DND-41 (cell line): Measurements from ENCODE around the gene SYNE1.

Experiments used
- ATAC-seq: fragments of 200-7000 bp; cut with Tn5 transposase; 3 replicates; pipeline ENCODE4 v1.9.1; 2021; ENCODE audit warnings: low read depth; ENCODE audit not compliant: insufficient read depth
- DNase-seq: peaks from one replicate; pipeline ENCODE4 v3.0.0-alpha.2; 2020
- H2AFZ ChIP-seq: 2 replicates; pipeline ENCODE4 v1.6.0; 2012; ENCODE audit warnings: low read depth, low read length
- H3K27ac ChIP-seq: 2 replicates; pipeline ENCODE4 v1.5.1; 2012; ENCODE audit warnings: low read length, inconsistent platforms
- H3K27me3 ChIP-seq: fragments of 200-600 bp; sonication (generic); 2 replicates; pipeline ENCODE4 v1.6.0; 2012; ENCODE audit warnings: low read length, mild to moderate bottlenecking, inconsistent platforms; ENCODE audit not compliant: insufficient read depth, poor library complexity
- H3K36me3 ChIP-seq: 2 replicates; pipeline ENCODE4 v1.5.1; 2012; ENCODE audit warnings: low read length, inconsistent platforms; ENCODE audit not compliant: insufficient read depth
- H3K4me1 ChIP-seq: 2 replicates; pipeline ENCODE4 v1.5.1; 2012; ENCODE audit warnings: mild to moderate bottlenecking, low read length; ENCODE audit not compliant: insufficient read depth
- H3K4me2 ChIP-seq: 2 replicates; pipeline ENCODE4 v1.6.0; 2012; ENCODE audit warnings: mild to moderate bottlenecking, moderate library complexity, low read length, inconsistent platforms; ENCODE audit not compliant: insufficient read depth
- H3K4me3 ChIP-seq, 2 experiments: fragments of 200-600 bp in 1 of 2; shearing (Covaris generic) in 1 of 2; 2 replicates each; pipeline ENCODE4 v1.5.1; 2012 to 2016; ENCODE audit warnings: inconsistent platforms in 2 of 2, low read length in 2 of 2, mild to moderate bottlenecking in 2 of 2, low read depth in 1 of 2, moderate library complexity in 1 of 2
- H3K79me2 ChIP-seq: 2 replicates; pipeline ENCODE4 v1.6.0; 2012; ENCODE audit warnings: low read length, inconsistent platforms; ENCODE audit not compliant: insufficient read depth
- H3K9ac ChIP-seq: 2 replicates; pipeline ENCODE4 v1.6.0; 2012; ENCODE audit warnings: low read depth, mild to moderate bottlenecking, inconsistent platforms, low read length, moderate library complexity
- H3K9me3 ChIP-seq: 2 replicates; pipeline ENCODE4 v1.5.1; 2012; ENCODE audit warnings: low read length, moderate library complexity, mild to moderate bottlenecking, inconsistent platforms; ENCODE audit not compliant: insufficient read depth, severe bottlenecking
- H4K20me1 ChIP-seq: 2 replicates; pipeline ENCODE4 v1.6.0; 2012; ENCODE audit warnings: low read length; ENCODE audit not compliant: insufficient read depth
- EZH2 ChIP-seq: IDR thresholded peaks from 3 replicates; pipeline ENCODE4 v1.6.1; 2012; ENCODE audit warnings: borderline replicate concordance, low read depth, mild to moderate bottlenecking, moderate library complexity, low read length, inconsistent platforms; ENCODE audit not compliant: severe bottlenecking
- TF ChIP-seq, protein P1 (sequence below): IDR thresholded peaks from 2 replicates; pipeline ENCODE4 v1.5.1; 2012; ENCODE audit warnings: borderline replicate concordance, low read length, moderate library complexity, mild to moderate bottlenecking; ENCODE audit not compliant: poor library complexity, severe bottlenecking; ENCODE audit errors: extremely low read depth

SYNE1 gene

DNA sequence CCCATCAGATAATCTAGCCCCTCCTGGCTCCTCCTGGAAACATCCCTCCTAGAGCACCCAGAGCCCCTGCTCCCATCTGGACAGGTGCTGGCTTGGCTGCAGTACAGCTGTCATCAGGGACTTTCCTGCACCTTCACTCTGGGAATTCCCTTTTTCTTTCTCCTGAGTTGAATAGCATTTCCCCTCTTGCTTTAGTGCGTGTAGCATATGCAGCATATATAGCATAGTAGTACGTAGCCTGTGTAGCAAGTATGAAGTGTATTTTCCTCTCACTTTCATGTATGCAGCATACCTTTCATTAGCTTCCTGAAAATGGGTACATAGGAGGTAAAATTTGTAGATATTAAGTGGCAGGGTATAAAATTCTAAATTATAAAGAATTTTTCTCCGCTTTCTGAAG, 476.8 kb downstream of the SYNE1 start:
- DNase-seq (no peak), ATAC-seq (no peak)
- no peak overlapping the region for H3K27ac ChIP-seq
- H3K4me2 ChIP-seq = no peak overlapping the region
- no peaks in the 10 kb centered on the region for H3K4me1 ChIP-seq
- no peak overlapping the region for H3K4me3 ChIP-seq
- no peaks in the 10 kb centered on the region for H3K9me3 ChIP-seq
- H4K20me1 ChIP-seq = no peaks in the 10 kb centered on the region
- TF ChIP-seq, protein P1, sequence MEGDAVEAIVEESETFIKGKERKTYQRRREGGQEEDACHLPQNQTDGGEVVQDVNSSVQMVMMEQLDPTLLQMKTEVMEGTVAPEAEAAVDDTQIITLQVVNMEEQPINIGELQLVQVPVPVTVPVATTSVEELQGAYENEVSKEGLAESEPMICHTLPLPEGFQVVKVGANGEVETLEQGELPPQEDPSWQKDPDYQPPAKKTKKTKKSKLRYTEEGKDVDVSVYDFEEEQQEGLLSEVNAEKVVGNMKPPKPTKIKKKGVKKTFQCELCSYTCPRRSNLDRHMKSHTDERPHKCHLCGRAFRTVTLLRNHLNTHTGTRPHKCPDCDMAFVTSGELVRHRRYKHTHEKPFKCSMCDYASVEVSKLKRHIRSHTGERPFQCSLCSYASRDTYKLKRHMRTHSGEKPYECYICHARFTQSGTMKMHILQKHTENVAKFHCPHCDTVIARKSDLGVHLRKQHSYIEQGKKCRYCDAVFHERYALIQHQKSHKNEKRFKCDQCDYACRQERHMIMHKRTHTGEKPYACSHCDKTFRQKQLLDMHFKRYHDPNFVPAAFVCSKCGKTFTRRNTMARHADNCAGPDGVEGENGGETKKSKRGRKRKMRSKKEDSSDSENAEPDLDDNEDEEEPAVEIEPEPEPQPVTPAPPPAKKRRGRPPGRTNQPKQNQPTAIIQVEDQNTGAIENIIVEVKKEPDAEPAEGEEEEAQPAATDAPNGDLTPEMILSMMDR = no peak
- TF ChIP-seq EZH2 = no peak
- no peak overlapping the region for H3K9ac ChIP-seq
- peaks cover 5% of the 10 kb centered on the region; the same call in 1 of the 2 replicates for H3K36me3 ChIP-seq
- H3K27me3 ChIP-seq = no peaks in the 10 kb centered on the region
- H2AFZ ChIP-seq = no peak overlapping the region
- no peaks in the 10 kb centered on the region for H3K79me2 ChIP-seq

DNA sequence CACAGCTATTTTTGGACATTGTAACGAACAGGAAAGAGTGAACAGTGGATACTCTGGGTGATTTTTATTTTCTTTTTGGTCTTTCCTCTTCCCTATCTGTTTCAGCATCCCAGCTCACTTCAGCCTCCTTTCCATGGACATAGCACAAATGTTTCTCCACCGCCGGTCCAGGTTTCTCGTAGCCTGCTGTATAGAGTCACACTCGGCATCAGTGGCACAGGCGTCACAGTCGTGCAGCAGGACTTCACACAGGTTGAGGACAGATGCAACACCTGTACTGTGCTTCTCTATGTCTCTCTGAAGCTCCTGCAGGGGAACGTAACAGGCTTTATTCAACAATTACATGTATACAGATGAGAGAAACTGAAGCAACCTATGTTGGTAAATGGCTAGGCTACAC, 481.4 kb downstream of the SYNE1 start:
- no peak for ATAC-seq
- Histone ChIP-seq H2AFZ (no peak overlapping the region), H4K20me1 (no peaks in the 10 kb centered on the region), H3K9me3 (no peaks in the 10 kb centered on the region), H3K4me3 (no peak overlapping the region), H3K4me2 (no peak overlapping the region), H3K27ac (no peak overlapping the region), H3K4me1 (no peaks in the 10 kb centered on the region), H3K9ac (no peak overlapping the region), H3K27me3 (no peaks in the 10 kb centered on the region), H3K36me3 (peaks cover 22% of the 10 kb centered on the region), H3K79me2 (no peaks in the 10 kb centered on the region)
- no peak for DNase-seq
- TF ChIP-seq EZH2 = no peak
- TF ChIP-seq, protein P1 = no peak

- H3K9ac ChIP-seq = no peak overlapping the region
- no peaks in the 10 kb centered on the region for H4K20me1 ChIP-seq
- H3K4me3 ChIP-seq = no peak overlapping the region
- H2AFZ ChIP-seq = no peak overlapping the region
- no peaks in the 10 kb centered on the region for H3K27me3 ChIP-seq
- no peak for ATAC-seq
- H3K4me2 ChIP-seq = no peak overlapping the region
- H3K4me1 ChIP-seq = no peaks in the 10 kb centered on the region
- H3K36me3 ChIP-seq = peaks cover 30% of the 10 kb centered on the region
- H3K9me3 ChIP-seq = no peaks in the 10 kb centered on the region
- no peak overlapping the region for H3K27ac ChIP-seq
- no peak for TF ChIP-seq EZH2
- TF ChIP-seq, protein P1 = no peak
- no peak for DNase-seq
- no peaks in the 10 kb centered on the region for H3K79me2 ChIP-seq
Measured at GRCh38 chr6:152154559-152155356, 482.4 kb downstream of the SYNE1 start.
